ENCODE data around the gene BACH2.

The BACH2 gene

DNA sequence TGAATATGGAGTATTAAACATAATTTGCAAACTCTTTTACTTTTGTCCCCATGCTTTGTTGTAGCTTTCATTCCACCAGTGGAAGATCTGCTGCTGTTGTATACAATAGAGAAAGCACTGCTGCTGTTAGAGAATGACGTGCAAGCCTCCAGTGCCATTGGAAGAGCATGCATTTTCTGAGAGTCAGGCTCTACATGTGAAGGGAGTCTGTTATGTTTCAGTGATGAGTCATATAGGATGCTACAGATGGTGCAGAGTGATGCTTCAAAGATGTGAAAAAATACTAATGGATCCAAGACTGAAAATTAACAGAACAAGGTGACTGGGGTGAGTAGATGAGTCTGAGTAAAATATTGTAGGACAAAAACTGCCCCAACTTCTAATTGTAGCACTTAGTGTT lies 22.4 kb upstream of the BACH2 start:
- DNase-seq (ENCODE audit: low spot score): no peak
- TF ChIP-seq, protein P1, sequence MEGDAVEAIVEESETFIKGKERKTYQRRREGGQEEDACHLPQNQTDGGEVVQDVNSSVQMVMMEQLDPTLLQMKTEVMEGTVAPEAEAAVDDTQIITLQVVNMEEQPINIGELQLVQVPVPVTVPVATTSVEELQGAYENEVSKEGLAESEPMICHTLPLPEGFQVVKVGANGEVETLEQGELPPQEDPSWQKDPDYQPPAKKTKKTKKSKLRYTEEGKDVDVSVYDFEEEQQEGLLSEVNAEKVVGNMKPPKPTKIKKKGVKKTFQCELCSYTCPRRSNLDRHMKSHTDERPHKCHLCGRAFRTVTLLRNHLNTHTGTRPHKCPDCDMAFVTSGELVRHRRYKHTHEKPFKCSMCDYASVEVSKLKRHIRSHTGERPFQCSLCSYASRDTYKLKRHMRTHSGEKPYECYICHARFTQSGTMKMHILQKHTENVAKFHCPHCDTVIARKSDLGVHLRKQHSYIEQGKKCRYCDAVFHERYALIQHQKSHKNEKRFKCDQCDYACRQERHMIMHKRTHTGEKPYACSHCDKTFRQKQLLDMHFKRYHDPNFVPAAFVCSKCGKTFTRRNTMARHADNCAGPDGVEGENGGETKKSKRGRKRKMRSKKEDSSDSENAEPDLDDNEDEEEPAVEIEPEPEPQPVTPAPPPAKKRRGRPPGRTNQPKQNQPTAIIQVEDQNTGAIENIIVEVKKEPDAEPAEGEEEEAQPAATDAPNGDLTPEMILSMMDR (IDR thresholded peaks at IDR 0.05; ENCODE audit: extremely low read depth, insufficient read depth, missing control alignments): no peak
- in situ Hi-C loops (cut with MboI; ENCODE audit: low pct_unique_long_range_greater_than_20kb, low sequenced_read_pairs, unreplicated experiment): no loop called here

DNA sequence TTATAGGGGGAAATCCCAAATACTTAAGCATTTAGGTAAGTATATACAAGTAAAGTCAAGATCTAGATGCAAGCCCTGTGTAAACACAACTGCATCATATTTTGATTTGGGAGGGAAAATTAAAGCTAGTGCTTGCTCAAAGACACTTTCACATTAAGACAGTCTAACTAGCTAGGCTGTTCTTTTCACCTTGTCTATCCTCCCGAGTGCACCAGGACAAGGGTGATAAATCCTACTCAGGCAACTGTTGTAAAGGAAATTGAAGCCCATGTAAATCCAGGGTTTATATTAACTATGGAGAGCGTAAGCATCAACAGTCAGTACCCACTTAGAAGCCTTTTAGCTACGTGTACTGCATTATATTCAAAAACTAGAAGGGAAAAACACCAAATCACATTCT lies 19.3 kb upstream of the BACH2 start:
- TF ChIP-seq, protein P1 (IDR thresholded peaks at IDR 0.05; ENCODE audit: extremely low read depth, insufficient read depth, missing control alignments): no peak
- in situ Hi-C loops (cut with MboI; ENCODE audit: low pct_unique_long_range_greater_than_20kb, low sequenced_read_pairs, unreplicated experiment): no loop called here
- DNase-seq (ENCODE audit: low spot score): no peak

DNA sequence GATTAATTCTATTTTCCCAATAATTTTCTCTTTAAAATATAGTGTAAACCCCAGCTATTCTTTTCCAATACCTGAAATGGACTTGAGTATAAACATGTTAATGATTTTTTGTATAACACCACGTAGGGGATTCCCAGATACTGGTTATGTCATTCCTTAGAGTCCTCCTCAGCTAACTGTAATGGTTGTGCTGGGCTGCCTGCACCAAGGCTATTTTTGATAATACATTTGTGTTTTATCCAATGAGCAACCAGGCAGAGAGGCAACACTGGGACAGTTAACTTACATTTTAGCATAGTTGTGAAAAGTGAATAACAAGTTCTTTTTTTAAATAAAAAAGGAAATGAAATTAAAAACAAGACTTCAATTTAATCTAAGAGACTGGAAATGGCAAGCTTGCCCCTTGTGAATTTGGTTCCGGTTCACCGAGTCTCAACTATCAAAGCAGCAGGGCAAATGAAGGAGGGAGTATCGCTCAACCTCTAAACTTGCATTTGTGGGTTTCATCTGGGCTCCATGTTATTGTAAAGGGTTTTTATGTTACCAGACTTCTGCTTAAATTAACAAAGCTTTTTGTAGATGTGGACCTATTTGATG lies 18.8 kb upstream of the BACH2 start:
- TF ChIP-seq, protein P1 (IDR thresholded peaks at IDR 0.05; ENCODE audit: extremely low read depth, insufficient read depth, missing control alignments): no peak
- in situ Hi-C loops (cut with MboI; ENCODE audit: low pct_unique_long_range_greater_than_20kb, low sequenced_read_pairs, unreplicated experiment): no loop called here
- no peak for DNase-seq (ENCODE audit: low spot score)

DNA sequence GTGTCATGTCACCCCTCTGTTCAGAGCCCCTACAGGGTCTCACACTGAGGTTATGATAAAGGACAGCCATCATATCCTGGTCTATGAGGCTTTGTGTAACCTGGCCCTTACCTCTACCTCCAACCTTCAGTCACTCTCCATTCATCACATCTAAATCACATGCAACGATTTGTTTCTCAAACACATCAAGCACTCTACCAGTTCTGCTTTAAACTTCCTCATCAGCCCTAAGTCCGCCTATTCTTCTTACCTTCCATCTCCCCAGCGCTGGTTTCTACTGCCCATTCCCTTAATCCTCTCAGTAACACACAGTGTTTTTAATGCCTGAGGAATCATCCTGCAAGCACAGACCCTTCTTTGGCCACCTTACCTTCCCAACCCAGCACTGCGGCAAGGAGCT lies 17.9 kb upstream of the BACH2 start:
- DNase-seq (ENCODE audit: low spot score): no peak
- in situ Hi-C loops (cut with MboI; ENCODE audit: low pct_unique_long_range_greater_than_20kb, low sequenced_read_pairs, unreplicated experiment): no loop called here
- TF ChIP-seq, protein P1 (IDR thresholded peaks at IDR 0.05; ENCODE audit: extremely low read depth, insufficient read depth, missing control alignments): no peak

DNA sequence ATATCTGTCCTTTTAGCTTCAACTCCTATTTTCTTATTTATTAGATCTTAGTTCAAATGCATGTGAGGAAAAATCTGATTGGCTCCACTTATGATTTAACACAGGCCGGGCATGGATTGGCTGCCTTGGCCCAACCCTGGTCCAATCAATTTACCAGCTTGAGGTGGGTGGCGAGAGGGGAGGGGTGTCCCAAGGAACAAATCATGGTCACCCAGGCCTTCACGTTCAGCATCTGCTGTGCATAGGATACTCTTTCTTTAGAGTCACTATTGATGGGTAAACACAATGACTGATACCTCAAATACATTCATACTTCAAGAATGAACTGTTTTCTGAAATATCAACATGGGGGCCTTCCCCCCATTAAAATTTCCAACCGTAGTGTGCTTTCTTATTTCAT lies 14.9 kb upstream of the BACH2 start:
- no peak for DNase-seq (ENCODE audit: low spot score)
- TF ChIP-seq, protein P1 (IDR thresholded peaks at IDR 0.05; ENCODE audit: extremely low read depth, insufficient read depth, missing control alignments): no peak
- in situ Hi-C loops (cut with MboI; ENCODE audit: low pct_unique_long_range_greater_than_20kb, low sequenced_read_pairs, unreplicated experiment): no loop called here

DNA sequence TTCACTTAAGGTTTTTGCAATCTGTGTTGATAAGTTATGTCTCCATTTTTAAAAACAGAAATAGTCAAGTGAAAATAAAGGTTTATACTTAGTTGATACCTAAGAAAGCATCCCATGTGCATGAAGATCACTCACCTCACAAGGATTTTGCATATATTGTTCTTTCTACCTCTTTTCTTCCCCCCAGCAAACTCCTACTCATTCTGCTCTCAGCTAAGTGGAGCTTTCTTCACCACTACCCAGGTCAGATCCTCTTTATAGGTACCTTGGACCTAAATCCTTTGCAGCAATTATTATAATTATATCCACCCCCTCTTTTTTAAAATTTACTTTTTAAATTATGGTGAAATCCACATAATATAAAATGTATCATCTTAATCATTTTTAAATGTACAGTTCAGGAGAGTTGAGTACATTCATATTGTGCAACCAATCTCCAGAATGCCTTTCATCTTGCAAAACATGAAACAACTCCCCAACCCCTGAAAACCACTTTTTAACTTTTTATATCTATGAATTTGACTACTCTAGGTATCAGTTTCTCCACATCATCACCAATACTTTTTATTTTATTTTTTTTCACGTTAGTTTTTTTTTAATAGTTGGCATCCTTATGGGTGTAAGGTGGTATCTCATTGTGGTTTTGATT lies 9.3 kb upstream of the BACH2 start:
- DNase-seq (ENCODE audit: low spot score): no peak
- TF ChIP-seq, protein P1 (IDR thresholded peaks at IDR 0.05; ENCODE audit: extremely low read depth, insufficient read depth, missing control alignments): no peak
- in situ Hi-C loops (cut with MboI; ENCODE audit: low pct_unique_long_range_greater_than_20kb, low sequenced_read_pairs, unreplicated experiment): no loop called here

Measured in GM13977 (cell line).